Transverse colon (tissue), 4 donors: ENCODE results near the gene CATSPERD. TPM values are rescaled to one million over a fixed set of nuclear protein-coding genes. Genes with fewer than 3 reads are reported as not detected.
"Not testable (repeated sequence)": the region's sequence is repeated elsewhere in the genome, so short reads cannot be mapped to it uniquely, and the experiment has no call there.

Experiments used
- DNase-seq: peaks from one replicate; pipeline ENCODE4 v3.0.0-alpha.2; 2019
- H3K27ac ChIP-seq, 4 donors: fragments of 200-600 bp; sonication (generic); 2 replicates each; pipeline ENCODE4 v1.5.1; 2016 to 2018; ENCODE audit warnings: inconsistent platforms in 4 of 4
- H3K27me3 ChIP-seq: fragments of 200-600 bp; sonication (generic); 2 replicates; pipeline ENCODE4 v1.5.1; 2017; ENCODE audit warnings: inconsistent platforms
- H3K36me3 ChIP-seq, 4 donors: fragments of 200-600 bp; sonication (generic); 2 replicates each; pipeline ENCODE4 v1.5.1; 2017 to 2019; ENCODE audit warnings: inconsistent platforms in 4 of 4
- H3K4me1 ChIP-seq, 4 donors: fragments of 200-600 bp; sonication (generic); 2 replicates each; pipeline ENCODE4 v1.5.1; 2017 to 2020; ENCODE audit warnings: inconsistent platforms in 4 of 4
- H3K4me3 ChIP-seq, 4 donors: fragments of 200-600 bp; sonication (generic); 1 replicate in 1 of 4; 2 replicates in 3 of 4; pipeline versions ENCODE4 v1.5.1 to v1.6.1; 2017 to 2019; ENCODE audit warnings: inconsistent platforms in 4 of 4
- H3K9me3 ChIP-seq, 2 donors: fragments of 200-600 bp; sonication (generic); 2 replicates each; pipeline ENCODE4 v1.5.1; 2017 to 2019; ENCODE audit warnings: inconsistent platforms in 2 of 2
- CTCF ChIP-seq, 5 experiments: fragments of 200-600 bp in 3 of 5; fragments of 450-650 bp in 2 of 5; sonication (generic) in 3 of 5; IDR thresholded peaks; 1 replicate in 2 of 5; 2 replicates in 3 of 5; pipeline ENCODE4 v1.5.1; 2016 to 2017; ENCODE audit warnings: antibody characterized with exemption in 5 of 5, inconsistent platforms in 3 of 5, mild to moderate bottlenecking in 2 of 5, moderate library complexity in 1 of 5
- EP300 ChIP-seq: sonication (generic); formaldehyde crosslinking; IDR thresholded peaks from one replicate; pipeline ENCODE4 v1.6.1; 2017; ENCODE audit warnings: antibody characterized with exemption, low read depth
- POLR2A ChIP-seq: fragments of 450-650 bp; IDR thresholded peaks from one replicate; pipeline ENCODE4 v1.6.1; 2016; ENCODE audit warnings: antibody characterized with exemption, mild to moderate bottlenecking, moderate library complexity
- POLR2AphosphoS5 ChIP-seq, 3 donors: sonication (generic); formaldehyde crosslinking; IDR thresholded peaks; one replicate each; pipeline ENCODE4 v1.6.1; 2016; ENCODE audit warnings: antibody characterized with exemption in 3 of 3
- WGBS, 2 donors: methylation state at CpG; one replicate each; pipeline ENCODE4 v1.1.5; 2018; ENCODE audit warnings: low coverage in 1 of 2; 5-methylcytosine and 5-hydroxymethylcytosine counted together
- in situ Hi-C, 4 donors: fragments of 200-750 bp; cut with MboI; loops; one replicate each; pipeline versions ENCODE4 v1.15.0 to v1.15.1; 2017; ENCODE audit warnings: low sequenced_read_pairs in 3 of 4, low pct_ligation_motif_present in 1 of 4, low pct_unique_long_range_greater_than_20kb in 1 of 4
- intact Hi-C: fragments of 100-400 bp; cut with DNase I; formaldehyde crosslinking; loops from one replicate; pipeline ENCODE4 v1.15.1; 2023; ENCODE audit warnings: low total_unique reads
- total RNA-seq, 4 donors: library from RNA; depleted of rRNA; stranded (reverse); fragments of >200 nt; gene quantifications; one replicate each; pipeline ENCODE4 v1.1.0, GENCODE V29; 2016

Gene CATSPERD
- total RNA-seq, 4 donors from 2014 or later, result not detected

DNA sequence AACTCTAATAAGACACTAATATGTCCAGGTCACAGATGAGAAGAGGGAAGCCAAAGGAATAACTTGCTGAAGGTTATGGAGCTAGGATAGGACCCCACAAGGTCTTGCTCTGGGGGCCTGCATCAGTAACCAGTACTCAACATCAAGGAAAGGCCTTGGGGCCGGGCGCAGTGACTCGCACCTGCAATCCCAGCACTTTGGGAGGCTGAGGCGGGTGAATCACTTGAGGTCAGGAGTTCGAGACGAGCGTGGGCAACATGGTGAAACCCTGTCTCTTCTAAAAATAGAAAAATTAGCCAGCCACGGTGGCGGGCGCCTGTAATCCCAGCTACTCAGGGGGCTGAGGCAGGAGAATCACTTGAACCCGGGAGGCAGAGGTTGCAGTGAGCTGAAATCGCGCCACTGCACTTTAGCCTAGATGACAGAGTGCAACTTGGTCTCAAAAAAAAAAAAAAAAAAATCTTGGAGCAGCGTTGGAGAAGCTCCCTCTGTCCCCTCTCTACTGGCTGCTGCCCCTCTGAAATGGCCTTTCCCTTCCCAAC lies 2.3 kb upstream of the CATSPERD start:
- DNase-seq, result no peak
- 49% methylated on average over 14 of the region's 14 CpGs; no CpG with 5 or more reads in 1 of the 2 donors for WGBS, 2 donors
- TF ChIP-seq POLR2A, result no peak
- TF ChIP-seq CTCF (IDR thresholded peaks at IDR 0.05), result no peak
- no peak for TF ChIP-seq POLR2AphosphoS5 (IDR thresholded peaks at IDR 0.05)
- TF ChIP-seq EP300, result no peak
- H3K4me3 ChIP-seq, result no peak overlapping the region
- H3K27ac ChIP-seq, result peak overlapping the region in 1 of 4 donors; percentile 96
- intact Hi-C loops, result no loop called here
- peaks cover 0 to 8% (median under 1%) of the 10 kb centered on the region in 4 donors for H3K36me3 ChIP-seq
- no peaks in the 10 kb centered on the region for H3K9me3 ChIP-seq
- in situ Hi-C loops, result no loop called here
- peaks cover 12 to 34% (median 19%) of the 10 kb centered on the region in 4 donors for H3K4me1 ChIP-seq
- no peaks in the 10 kb centered on the region for H3K27me3 ChIP-seq

DNA sequence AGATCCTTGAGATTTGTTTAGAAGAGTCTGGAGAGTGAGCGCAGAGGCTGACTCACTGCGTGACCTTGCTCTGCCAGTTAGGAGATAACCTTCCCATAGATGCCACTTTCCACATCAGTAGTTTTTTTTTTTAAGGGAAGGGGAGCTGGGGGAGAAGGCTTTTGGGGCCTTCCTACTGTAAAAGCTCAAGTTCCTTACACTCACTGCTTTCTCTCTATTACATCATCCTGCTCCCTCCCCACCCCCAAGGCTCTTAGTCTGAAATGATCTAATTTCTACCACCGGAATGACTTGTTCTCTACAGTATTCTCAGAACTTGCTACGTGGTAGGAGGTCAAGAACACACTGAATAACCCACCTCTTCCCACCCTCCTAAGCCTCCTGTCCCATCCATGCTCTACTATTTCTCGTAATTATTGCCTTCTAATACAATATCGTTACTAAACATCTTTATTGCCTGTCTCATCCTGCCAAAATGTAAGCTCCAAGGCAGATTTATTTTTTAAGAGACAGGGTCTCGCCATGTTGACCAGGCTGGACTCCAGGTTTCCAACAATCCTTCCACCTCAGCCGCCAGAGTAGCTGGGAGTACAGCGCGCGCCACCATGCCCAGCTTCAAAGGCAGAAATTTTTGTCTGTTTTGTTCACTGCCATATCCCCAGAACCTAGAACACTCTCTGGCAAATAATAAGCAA lies 1.7 kb upstream of the CATSPERD start:
- H3K27me3 ChIP-seq, result no peaks in the 10 kb centered on the region
- no peaks in the 10 kb centered on the region for H3K9me3 ChIP-seq
- H3K4me3 ChIP-seq, result peak overlapping the region in 3 of 4 donors; percentile 90 to 100 (median 96)
- in situ Hi-C loops (no loop called here), intact Hi-C loops (no loop called here)
- H3K36me3 ChIP-seq, result peaks cover 0 to 2% (median 0%) of the 10 kb centered on the region in 4 donors
- H3K4me1 ChIP-seq, result peaks cover 12 to 34% (median 19%) of the 10 kb centered on the region in 4 donors
- TF ChIP-seq CTCF (IDR thresholded peaks at IDR 0.05) (no peak), EP300 (no peak), POLR2AphosphoS5 (IDR thresholded peaks at IDR 0.05) (no peak), POLR2A (no peak)
- peak overlapping the region; percentile 93 to 97 (median 96) for H3K27ac ChIP-seq
- 13 to 24% methylated on average over 9 to 11 of the region's 11 CpGs for WGBS, 2 donors
- no peak for DNase-seq

DNA sequence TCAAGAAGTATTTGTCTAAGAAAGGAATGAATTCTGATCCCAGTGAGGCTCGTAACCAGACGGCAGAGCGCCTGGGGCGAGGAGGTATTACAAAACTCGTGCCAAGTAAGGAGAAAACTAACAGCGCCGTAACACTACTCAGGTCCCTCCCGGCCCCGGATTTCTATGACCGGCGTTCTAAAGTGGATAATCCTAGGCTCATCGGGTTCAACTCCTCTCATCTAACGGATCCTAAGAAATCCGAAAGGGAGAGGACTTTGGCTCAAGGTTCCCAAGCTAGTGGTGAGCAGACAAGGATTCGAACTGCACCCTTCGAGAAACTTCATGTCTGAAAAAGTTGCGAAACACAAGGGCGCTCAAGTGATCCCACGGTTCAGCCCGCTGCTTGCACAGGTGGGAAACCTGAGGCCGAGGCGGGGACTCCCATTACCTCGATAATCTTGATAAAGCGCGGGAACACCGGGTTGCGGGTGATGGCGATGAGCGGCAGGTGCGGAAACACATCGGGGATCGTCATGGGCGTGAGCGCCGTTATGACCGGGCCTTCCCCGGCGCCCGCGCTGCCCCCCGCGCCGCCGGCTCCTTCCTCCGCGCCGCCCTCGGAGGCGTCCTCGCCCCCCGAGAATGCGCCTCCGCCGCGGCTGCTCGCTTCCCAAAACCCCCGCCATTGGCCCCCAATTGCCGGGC lies 1.0 kb upstream of the CATSPERD start:
- Histone ChIP-seq H3K36me3 (no peaks in the 10 kb centered on the region), H3K4me1 (peaks cover 12 to 34% (median 19%) of the 10 kb centered on the region in 4 donors), H3K9me3 (no peaks in the 10 kb centered on the region), H3K27me3 (no peaks in the 10 kb centered on the region), H3K27ac (peak overlapping the region; percentile 93 to 97 (median 96)), H3K4me3 (peak overlapping the region; percentile 87 to 100 (median 93))
- WGBS, 2 donors, result 1% methylated on average over 50 of the region's 58 CpGs; no CpG with 5 or more reads in 1 of the 2 donors
- TF ChIP-seq EP300 (no peak), CTCF (IDR thresholded peaks at IDR 0.05) (no peak), POLR2AphosphoS5 (IDR thresholded peaks at IDR 0.05) (no peak), POLR2A (no peak)
- intact Hi-C loops (no loop called here), in situ Hi-C loops (no loop called here)
- no peak for DNase-seq

DNA sequence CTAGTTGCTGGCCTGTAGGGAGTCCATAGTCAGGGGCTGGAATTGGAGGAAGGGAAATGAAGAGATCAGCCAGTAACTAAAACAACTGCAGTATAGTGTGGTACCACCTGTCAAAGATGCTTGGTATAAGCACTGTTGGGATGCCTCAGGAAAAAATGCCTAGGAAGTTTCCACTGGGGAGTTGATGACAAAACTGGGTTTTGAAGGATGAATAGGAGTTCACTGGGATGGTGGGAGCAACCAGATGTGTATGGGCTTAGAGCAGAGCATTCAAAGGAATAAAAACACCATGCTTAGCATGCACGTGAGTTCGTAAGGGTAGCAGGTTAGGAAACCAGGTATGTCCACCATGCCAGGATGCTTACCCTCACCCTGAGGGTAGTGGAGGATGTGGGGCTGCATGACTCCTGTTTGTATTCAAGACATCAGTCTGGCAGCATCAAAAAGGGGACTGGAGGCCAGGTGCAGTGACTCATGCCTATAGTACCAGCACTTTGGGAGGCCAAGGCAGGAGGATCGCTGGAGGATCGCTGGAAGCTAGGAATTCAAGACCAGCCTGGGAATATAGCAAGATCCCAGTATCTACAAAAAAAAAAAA lies 7.1 kb downstream of the CATSPERD start:
- WGBS, 2 donors, result 91% methylated on average over 4 of the region's 4 CpGs; no CpG with 5 or more reads in 1 of the 2 donors
- Histone ChIP-seq H3K27ac (no peak overlapping the region), H3K27me3 (no peaks in the 10 kb centered on the region), H3K9me3 (peaks cover 0 to 4% of the 10 kb centered on the region in 2 donors), H3K4me3 (no peak overlapping the region), H3K36me3 (no peaks in the 10 kb centered on the region), H3K4me1 (no peaks in the 10 kb centered on the region)
- no peak for TF ChIP-seq EP300
- TF ChIP-seq POLR2A, result no peak
- no peak for TF ChIP-seq POLR2AphosphoS5 (IDR thresholded peaks at IDR 0.05)
- no peak for TF ChIP-seq CTCF (IDR thresholded peaks at IDR 0.05)
- intact Hi-C loops (no loop called here), in situ Hi-C loops (no loop called here)
- no peak for DNase-seq

- in situ Hi-C loops, H3K36me3 ChIP-seq, H3K27me3 ChIP-seq, H3K4me1 ChIP-seq, DNase-seq, H3K4me3 ChIP-seq, intact Hi-C loops, H3K9me3 ChIP-seq, H3K27ac ChIP-seq: not testable (repeated sequence)
- WGBS, 2 donors, result 79 to 81% methylated on average over 2 of the region's 2 CpGs
These were observed 12.7 kb downstream of the CATSPERD start for GRCh38 chr19:5733172-5733571.
